K562 (cell line): ENCODE results near the gene CRAMP1. TPM values are rescaled to one million over a fixed set of nuclear protein-coding genes. Genes with fewer than 3 reads are reported as not detected.

Source experiments
- MGA ChIP-seq: fragments of 450-650 bp; IDR thresholded peaks from 2 replicates; pipeline ENCODE4 v1.6.1; 2016; ENCODE audit warnings: mild to moderate bottlenecking, moderate library complexity
- polyA plus RNA-seq, 8 experiments: library from polyadenylated mRNA; depleted of rRNA in 4 of 8; stranded (reverse) in 5 of 8; unstranded in 3 of 8; fragments of >200 nt; fragmentation: Nextera tagmentation in 2 of 8; fragmentation: Illumina TruSeq in 1 of 8; extraction: Ambion mirVana in 2 of 8; extraction: Trizol in 1 of 8; gene quantifications; 2 replicates each; pipeline versions ENCODE4 v1.2.1 to v1.2.3, GENCODE V29; 2011 to 2014; ENCODE audit warnings: inconsistent platforms in 1 of 8, missing spikeins in 1 of 8
- total RNA-seq, 7 experiments: library from RNA; depleted of rRNA in 6 of 7; stranded (reverse); fragments of >200 nt in 6 of 7; fragmentation: Illumina TruSeq in 2 of 7; extraction: Trizol in 2 of 7; gene quantifications; 2 replicates each; pipeline versions ENCODE4 v1.2.1 to v1.2.3, GENCODE V29; 2011 to 2021; ENCODE audit warnings: low replicate concordance in 1 of 7

The CRAMP1 gene
- total and polyA plus RNA-seq, 9 of the 15 experiments (the other 6 are each of a cell fraction or from before 2014, with no cell fraction given): 0.52 to 20.8 (median 7.5) TPM

- TF ChIP-seq MGA: peak; percentile 54
Observed at GRCh38 chr16:1583180-1583579, 29.0 kb upstream of the CRAMP1 start (continued).
